Vagina (tissue), 2 donors: ENCODE results near the gene SPACA6. TPM values are rescaled to one million over a fixed set of nuclear protein-coding genes. Genes with fewer than 3 reads are reported as not detected.
"Not testable (repeated sequence)": the region's sequence is repeated elsewhere in the genome, so short reads cannot be mapped to it uniquely, and the experiment has no call there.

ENCODE experiments used
- DNase-seq, 2 donors: peaks; one replicate each; pipeline ENCODE4 v3.0.0-alpha.2; 2017; ENCODE audit errors: extremely low spot score in 2 of 2
- H3K27ac ChIP-seq: fragments of 200-600 bp; sonication (generic); one replicate; pipeline ENCODE4 v1.5.1; 2019
- H3K27me3 ChIP-seq: fragments of 200-600 bp; sonication (generic); one replicate; pipeline ENCODE4 v1.5.1; 2019
- H3K36me3 ChIP-seq, 2 donors: fragments of 200-600 bp; sonication (generic); one replicate each; pipeline ENCODE4 v1.5.1; 2017 to 2019
- H3K4me1 ChIP-seq: fragments of 200-600 bp; sonication (generic); one replicate; pipeline ENCODE4 v1.5.1; 2019
- H3K4me3 ChIP-seq, 2 donors: fragments of 200-600 bp; sonication (generic); 1 replicate in 1 of 2; 2 replicates in 1 of 2; pipeline ENCODE4 v1.5.1; 2016 to 2019
- H3K9me3 ChIP-seq: fragments of 200-600 bp; sonication (generic); one replicate; pipeline ENCODE4 v1.5.1; 2019
- CTCF ChIP-seq, 3 experiments: fragments of 450-650 bp in 2 of 3; fragments of 200-600 bp in 1 of 3; sonication (generic) in 1 of 3; IDR thresholded peaks; one replicate each; pipeline ENCODE4 v1.5.1; 2017 to 2019; ENCODE audit warnings: antibody characterized with exemption in 3 of 3, mild to moderate bottlenecking in 2 of 3, moderate library complexity in 2 of 3
- POLR2A ChIP-seq, 2 donors: fragments of 450-650 bp; IDR thresholded peaks; one replicate each; pipeline ENCODE4 v1.6.1; 2017; ENCODE audit warnings: antibody characterized with exemption in 2 of 2, mild to moderate bottlenecking in 2 of 2, moderate library complexity in 2 of 2
- POLR2AphosphoS5 ChIP-seq, 2 donors: sonication (generic); formaldehyde crosslinking; IDR thresholded peaks; one replicate each; pipeline ENCODE4 v1.9.0; 2017; ENCODE audit warnings: antibody characterized with exemption in 2 of 2, mild to moderate bottlenecking in 2 of 2, low read depth in 1 of 2; ENCODE audit not compliant: insufficient read depth in 1 of 2
- intact Hi-C: fragments of 100-400 bp; cut with DNase I; formaldehyde crosslinking; loops from one replicate; pipeline ENCODE4 v1.15.1; 2023
- total RNA-seq: library from RNA; depleted of rRNA; stranded (reverse); fragments of >200 nt; gene quantifications from one replicate; pipeline ENCODE4 v1.2.3, GENCODE V29; 2016

Gene SPACA6
- total RNA-seq, 1 donor from 2014 or later: 53.0 TPM

- H3K4me3 ChIP-seq: no peak overlapping the region
- TF ChIP-seq POLR2A (IDR thresholded peaks at IDR 0.05) (no peak), CTCF (IDR thresholded peaks at IDR 0.05) (no peak), POLR2AphosphoS5 (IDR thresholded peaks at IDR 0.05; ENCODE audit: insufficient read depth in 1 of 2, low read depth in 1 of 2) (no peak)
- no peaks in the 10 kb centered on the region for H3K36me3 ChIP-seq
- H3K9me3 ChIP-seq: no peaks in the 10 kb centered on the region
- intact Hi-C loops: no loop called here
- no peak for DNase-seq
- H3K27me3 ChIP-seq: no peaks in the 10 kb centered on the region
- H3K27ac ChIP-seq: no peak overlapping the region
- no peaks in the 10 kb centered on the region for H3K4me1 ChIP-seq
Observed at GRCh38 chr19:51737924-51738323, 44.8 kb downstream of the SPACA6 start.

- H3K4me3 ChIP-seq, H3K27ac ChIP-seq, H3K9me3 ChIP-seq, H3K4me1 ChIP-seq, H3K27me3 ChIP-seq, intact Hi-C loops, DNase-seq, H3K36me3 ChIP-seq: not testable (repeated sequence)
Observed at GRCh38 chr19:51738523-51738922, 45.4 kb downstream of the SPACA6 start.

- no peak for DNase-seq
- no peak for TF ChIP-seq CTCF (IDR thresholded peaks at IDR 0.05)
- no peak for TF ChIP-seq POLR2AphosphoS5 (IDR thresholded peaks at IDR 0.05; ENCODE audit: insufficient read depth in 1 of 2, low read depth in 1 of 2)
- no peak for TF ChIP-seq POLR2A (IDR thresholded peaks at IDR 0.05)
- intact Hi-C loops: no loop called here
Observed at GRCh38 chr19:51739466-51740213, 46.5 kb downstream of the SPACA6 start.

GRCh38 chr19:51740356-51740755 is 47.2 kb downstream of the SPACA6 start:
- H3K4me1 ChIP-seq: no peaks in the 10 kb centered on the region
- H3K36me3 ChIP-seq: no peaks in the 10 kb centered on the region
- no peak for TF ChIP-seq POLR2AphosphoS5 (IDR thresholded peaks at IDR 0.05; ENCODE audit: insufficient read depth in 1 of 2, low read depth in 1 of 2)
- no peak for TF ChIP-seq POLR2A (IDR thresholded peaks at IDR 0.05)
- TF ChIP-seq CTCF (IDR thresholded peaks at IDR 0.05): no peak
- H3K4me3 ChIP-seq: no peak overlapping the region
- no peak for DNase-seq
- H3K9me3 ChIP-seq: no peaks in the 10 kb centered on the region
- no peak overlapping the region for H3K27ac ChIP-seq
- intact Hi-C loops: no loop called here
- H3K27me3 ChIP-seq: no peaks in the 10 kb centered on the region

More at GRCh38 chr19:51739466-51740213, 46.5 kb downstream of the SPACA6 start:
- H3K4me1 ChIP-seq: no peaks in the 10 kb centered on the region
- H3K36me3 ChIP-seq: no peaks in the 10 kb centered on the region
- H3K9me3 ChIP-seq: no peaks in the 10 kb centered on the region
- H3K27me3 ChIP-seq: no peaks in the 10 kb centered on the region
- H3K4me3 ChIP-seq: no peak overlapping the region
- H3K27ac ChIP-seq: no peak overlapping the region

DNA sequence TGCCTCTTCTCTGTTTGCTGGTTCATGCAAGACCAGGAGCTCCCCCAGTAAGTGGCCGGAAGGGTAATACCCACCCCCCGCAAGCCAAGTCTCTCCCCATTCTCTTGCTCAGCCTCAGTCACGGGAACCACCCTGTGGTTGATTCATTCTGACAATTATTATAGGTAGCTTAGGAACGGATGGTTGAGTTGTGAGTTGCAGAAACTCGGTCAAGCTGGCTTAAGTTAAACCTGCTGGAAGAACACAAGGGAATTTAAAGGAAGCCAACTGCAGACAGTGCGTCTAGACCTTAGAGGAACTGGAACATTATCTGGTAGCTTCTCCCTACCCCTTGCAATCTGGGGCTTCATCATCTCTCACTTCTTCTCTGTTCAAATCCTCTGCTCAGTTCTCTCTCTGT is 49.7 kb downstream of the SPACA6 start:
- no peak for DNase-seq
- intact Hi-C loops: no loop called here
- no peaks in the 10 kb centered on the region for H3K36me3 ChIP-seq
- H3K27ac ChIP-seq: no peak overlapping the region
- no peak overlapping the region for H3K4me3 ChIP-seq
- no peaks in the 10 kb centered on the region for H3K9me3 ChIP-seq
- no peaks in the 10 kb centered on the region for H3K27me3 ChIP-seq
- H3K4me1 ChIP-seq: no peaks in the 10 kb centered on the region
- TF ChIP-seq POLR2A (IDR thresholded peaks at IDR 0.05): no peak

DNA sequence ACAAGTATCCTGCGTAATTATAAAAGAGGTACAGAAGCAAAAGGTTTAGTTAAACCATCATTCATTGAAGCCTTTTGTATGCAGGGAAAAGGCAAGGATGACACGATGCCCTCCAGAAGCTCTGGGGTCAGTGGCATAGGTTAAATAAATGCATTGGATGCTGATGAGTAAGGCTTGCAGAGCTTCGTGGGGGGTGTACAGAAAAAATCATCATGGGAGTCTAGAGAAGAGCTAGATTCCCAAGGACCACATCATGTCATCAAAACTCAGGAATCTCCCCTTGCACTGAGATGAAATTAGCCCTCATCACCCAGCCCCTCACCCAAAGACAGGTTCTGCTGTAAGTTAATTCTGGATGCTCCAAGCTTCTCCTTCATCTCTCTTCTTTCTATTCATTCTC is 50.3 kb downstream of the SPACA6 start:
- Histone ChIP-seq H3K4me3 (no peak overlapping the region), H3K27me3 (no peaks in the 10 kb centered on the region), H3K9me3 (no peaks in the 10 kb centered on the region), H3K36me3 (no peaks in the 10 kb centered on the region), H3K4me1 (no peaks in the 10 kb centered on the region), H3K27ac (no peak overlapping the region)
- TF ChIP-seq POLR2AphosphoS5 (IDR thresholded peaks at IDR 0.05; ENCODE audit: insufficient read depth in 1 of 2, low read depth in 1 of 2) (no peak), CTCF (IDR thresholded peaks at IDR 0.05) (no peak)
- DNase-seq: no peak
- intact Hi-C loops: no loop called here
